ENCODE data around the gene FBXW8. TPM values are rescaled to one million over a fixed set of nuclear protein-coding genes. Genes with fewer than 3 reads are reported as not detected.

FBXW8 gene
- total RNA-seq, 1 donor from 2014 or later = 32.1 TPM

- Mint-ChIP-seq H3K27ac (ENCODE audit: unreplicated experiment) (no peak overlapping the region), H3K4me1 (ENCODE audit: unreplicated experiment) (peaks cover 7% of the 10 kb centered on the region), H3K36me3 (ENCODE audit: unreplicated experiment) (no peaks in the 10 kb centered on the region), H3K4me3 (ENCODE audit: unreplicated experiment) (no peak overlapping the region), H3K27me3 (ENCODE audit: unreplicated experiment) (no peaks in the 10 kb centered on the region), H3K9me3 (ENCODE audit: unreplicated experiment) (no peaks in the 10 kb centered on the region)
- DNase-seq (ENCODE audit: extremely low spot score, unreplicated experiment) = no peak
- no peak for TF ChIP-seq CTCF (IDR thresholded peaks at IDR 0.05)
Observed at GRCh38 chr12:117040496-117040895, 129.7 kb downstream of the FBXW8 start.

- Mint-ChIP-seq H3K27ac (ENCODE audit: unreplicated experiment) (no peak overlapping the region), H3K9me3 (ENCODE audit: unreplicated experiment) (no peaks in the 10 kb centered on the region), H3K36me3 (ENCODE audit: unreplicated experiment) (no peaks in the 10 kb centered on the region), H3K4me1 (ENCODE audit: unreplicated experiment) (peaks cover 12% of the 10 kb centered on the region), H3K27me3 (ENCODE audit: unreplicated experiment) (no peaks in the 10 kb centered on the region), H3K4me3 (ENCODE audit: unreplicated experiment) (no peak overlapping the region)
- DNase-seq (ENCODE audit: extremely low spot score, unreplicated experiment) = no peak
- TF ChIP-seq CTCF (IDR thresholded peaks at IDR 0.05) = no peak
Observed at GRCh38 chr12:117041798-117042170, 131.0 kb downstream of the FBXW8 start.

- H3K27me3 Mint-ChIP-seq (ENCODE audit: unreplicated experiment) = no peaks in the 10 kb centered on the region
- no peak overlapping the region for H3K27ac Mint-ChIP-seq (ENCODE audit: unreplicated experiment)
- H3K4me3 Mint-ChIP-seq (ENCODE audit: unreplicated experiment) = no peak overlapping the region
- H3K36me3 Mint-ChIP-seq (ENCODE audit: unreplicated experiment) = no peaks in the 10 kb centered on the region
- no peak for TF ChIP-seq CTCF (IDR thresholded peaks at IDR 0.05)
- peaks cover 12% of the 10 kb centered on the region for H3K4me1 Mint-ChIP-seq (ENCODE audit: unreplicated experiment)
- DNase-seq (ENCODE audit: extremely low spot score, unreplicated experiment) = no peak
- no peaks in the 10 kb centered on the region for H3K9me3 Mint-ChIP-seq (ENCODE audit: unreplicated experiment)
Observed at GRCh38 chr12:117042171-117042842, 131.6 kb downstream of the FBXW8 start.

- Mint-ChIP-seq H3K4me1 (ENCODE audit: unreplicated experiment) (peaks cover 13% of the 10 kb centered on the region), H3K9me3 (ENCODE audit: unreplicated experiment) (no peaks in the 10 kb centered on the region), H3K27ac (ENCODE audit: unreplicated experiment) (no peak overlapping the region), H3K4me3 (ENCODE audit: unreplicated experiment) (no peak overlapping the region), H3K36me3 (ENCODE audit: unreplicated experiment) (no peaks in the 10 kb centered on the region), H3K27me3 (ENCODE audit: unreplicated experiment) (no peaks in the 10 kb centered on the region)
- DNase-seq (ENCODE audit: extremely low spot score, unreplicated experiment) = no peak
- no peak for TF ChIP-seq CTCF (IDR thresholded peaks at IDR 0.05)
Observed at GRCh38 chr12:117042862-117043261, 132.1 kb downstream of the FBXW8 start.

- H3K27me3 Mint-ChIP-seq (ENCODE audit: unreplicated experiment) = no peaks in the 10 kb centered on the region
- H3K27ac Mint-ChIP-seq (ENCODE audit: unreplicated experiment) = no peak overlapping the region
- H3K4me3 Mint-ChIP-seq (ENCODE audit: unreplicated experiment) = no peak overlapping the region
- peaks cover 21% of the 10 kb centered on the region for H3K4me1 Mint-ChIP-seq (ENCODE audit: unreplicated experiment)
- no peak for DNase-seq (ENCODE audit: extremely low spot score, unreplicated experiment)
- H3K9me3 Mint-ChIP-seq (ENCODE audit: unreplicated experiment) = no peaks in the 10 kb centered on the region
- no peak for TF ChIP-seq CTCF (IDR thresholded peaks at IDR 0.05)
- H3K36me3 Mint-ChIP-seq (ENCODE audit: unreplicated experiment) = no peaks in the 10 kb centered on the region
Observed at GRCh38 chr12:117044311-117044710, 133.6 kb downstream of the FBXW8 start.
